CD4-positive, alpha-beta T cell treated with Interleukin-2 at 100 ng/mL for 4 hours (primary cell): ENCODE data around the gene ST3GAL5.

Experiments
- DNase-seq: peaks from one replicate; pipeline ENCODE4 v3.0.0-alpha.2; 2020; ENCODE audit warnings: low spot score

The ST3GAL5 gene

GRCh38 chr2:85806358-85807118 lies 82.3 kb downstream of the ST3GAL5 start:
- no peak for DNase-seq

DNA sequence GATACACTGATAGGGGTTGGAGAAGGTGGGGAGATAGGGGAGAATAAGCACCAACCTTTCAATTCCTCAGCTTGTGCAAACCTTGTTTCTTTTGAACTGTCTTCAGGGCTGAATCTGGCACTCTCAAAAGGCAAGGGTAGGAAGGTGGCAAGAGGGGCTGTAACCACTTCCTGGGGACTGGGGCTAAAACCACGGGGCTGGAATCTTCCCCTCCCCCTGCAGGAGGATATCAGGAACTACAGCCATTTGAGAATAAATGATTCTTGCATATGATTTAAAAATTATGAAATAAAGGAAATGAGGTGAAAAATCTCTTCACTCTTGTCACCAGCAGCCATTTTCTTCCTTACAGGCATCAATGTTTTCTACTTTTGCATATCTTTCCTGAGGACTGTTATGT lies 84.2 kb downstream of the ST3GAL5 start:
- peak; percentile 12 for DNase-seq

GRCh38 chr2:85803704-85804425 lies 84.9 kb downstream of the ST3GAL5 start:
- DNase-seq, result no peak

GRCh38 chr2:85802354-85803103 lies 86.3 kb downstream of the ST3GAL5 start:
- no peak for DNase-seq

GRCh38 chr2:85801871-85802270 lies 86.9 kb downstream of the ST3GAL5 start:
- no peak for DNase-seq

GRCh38 chr2:85800586-85800985 lies 88.2 kb downstream of the ST3GAL5 start:
- DNase-seq, result no peak

GRCh38 chr2:85799215-85799956 lies 89.4 kb downstream of the ST3GAL5 start:
- no peak for DNase-seq

GRCh38 chr2:85797921-85798320 lies 90.9 kb downstream of the ST3GAL5 start:
- no peak for DNase-seq

GRCh38 chr2:85797263-85797660 lies 91.5 kb downstream of the ST3GAL5 start:
- no peak for DNase-seq

- DNase-seq, result no peak
Measured at GRCh38 chr2:85796341-85797262, 92.2 kb downstream of the ST3GAL5 start.

- no peak for DNase-seq
Measured at GRCh38 chr2:85796046-85796340, 92.8 kb downstream of the ST3GAL5 start.

DNA sequence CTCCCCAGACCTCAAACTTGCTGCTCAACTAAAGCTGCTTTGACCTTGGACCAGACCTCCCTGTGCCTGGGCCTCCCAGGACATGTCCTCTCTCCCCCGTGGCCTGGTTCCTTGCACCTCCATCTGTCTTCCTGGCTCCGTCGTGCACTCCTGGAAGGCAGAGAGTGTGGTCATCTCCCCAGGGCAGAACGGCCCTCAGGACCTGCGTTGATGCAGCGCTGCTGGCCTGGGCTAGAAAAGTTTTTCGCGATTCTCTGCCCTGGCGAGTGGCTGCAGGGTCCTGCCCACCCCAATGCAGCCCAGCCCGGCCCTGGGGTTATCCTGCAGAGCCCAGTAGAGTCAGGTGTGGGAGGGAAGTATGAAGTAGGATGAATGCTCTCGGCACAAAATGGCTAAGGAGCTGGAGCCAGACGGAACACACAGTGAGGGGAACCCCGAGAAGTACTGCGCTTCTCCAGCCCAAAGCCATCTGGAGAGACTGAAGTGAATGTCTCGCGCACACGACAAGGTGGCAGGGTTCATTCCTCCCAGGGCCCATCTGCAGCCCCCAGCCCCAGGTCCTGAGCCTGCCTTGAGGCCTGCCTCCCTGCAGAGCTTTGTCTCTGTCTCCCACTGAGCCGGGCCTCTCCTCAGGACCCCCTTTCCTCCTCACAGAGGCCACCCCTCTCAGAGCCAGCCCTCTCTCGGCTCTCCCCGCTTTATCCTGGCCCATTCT lies 93.3 kb downstream of the ST3GAL5 start:
- DNase-seq, result no peak

- no peak for DNase-seq
Measured at GRCh38 chr2:85794491-85795121, 94.2 kb downstream of the ST3GAL5 start.

GRCh38 chr2:85794038-85794441 lies 94.8 kb downstream of the ST3GAL5 start:
- no peak for DNase-seq

- DNase-seq, result no peak
Measured at GRCh38 chr2:85793584-85793983, 95.2 kb downstream of the ST3GAL5 start.

DNA sequence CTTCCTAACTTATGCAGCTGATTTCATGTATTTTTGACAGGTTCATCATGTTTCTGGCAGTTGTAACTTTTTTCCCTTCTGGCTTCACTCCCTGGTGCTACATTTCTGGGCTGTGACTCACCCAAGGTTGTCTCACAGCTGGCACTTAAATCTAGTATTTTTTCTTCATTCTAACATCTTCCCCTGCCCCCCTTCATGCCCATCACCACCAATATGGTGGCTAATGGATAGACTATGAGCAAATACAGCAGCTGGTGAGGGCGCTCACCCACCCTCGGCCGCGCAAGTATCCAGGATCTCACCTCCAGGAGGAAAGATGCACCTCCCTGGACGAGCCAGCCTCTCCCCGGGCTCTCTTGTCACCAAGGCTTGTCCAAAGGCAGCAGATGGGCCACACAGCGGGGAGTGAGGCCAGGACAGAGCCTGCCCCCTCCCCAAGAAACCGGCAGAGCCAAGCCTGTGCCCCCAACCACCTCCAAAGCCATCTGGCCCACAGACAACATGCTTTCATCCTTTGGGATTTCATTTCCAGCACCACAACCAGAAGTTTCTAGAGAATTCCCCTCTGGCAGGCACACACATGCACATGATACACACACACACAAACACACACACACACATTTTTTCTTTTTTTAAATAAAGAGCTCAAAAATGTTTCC lies 95.9 kb downstream of the ST3GAL5 start:
- DNase-seq, result no peak

GRCh38 chr2:85791704-85792565 lies 96.9 kb downstream of the ST3GAL5 start:
- DNase-seq, result no peak

GRCh38 chr2:85790499-85791188 lies 98.1 kb downstream of the ST3GAL5 start:
- DNase-seq, result no peak
